ENCODE data around the gene PCLO.
"Not testable (repeated sequence)": the region's sequence is repeated elsewhere in the genome, so short reads cannot be mapped to it uniquely, and the experiment has no call there.

The PCLO gene

DNA sequence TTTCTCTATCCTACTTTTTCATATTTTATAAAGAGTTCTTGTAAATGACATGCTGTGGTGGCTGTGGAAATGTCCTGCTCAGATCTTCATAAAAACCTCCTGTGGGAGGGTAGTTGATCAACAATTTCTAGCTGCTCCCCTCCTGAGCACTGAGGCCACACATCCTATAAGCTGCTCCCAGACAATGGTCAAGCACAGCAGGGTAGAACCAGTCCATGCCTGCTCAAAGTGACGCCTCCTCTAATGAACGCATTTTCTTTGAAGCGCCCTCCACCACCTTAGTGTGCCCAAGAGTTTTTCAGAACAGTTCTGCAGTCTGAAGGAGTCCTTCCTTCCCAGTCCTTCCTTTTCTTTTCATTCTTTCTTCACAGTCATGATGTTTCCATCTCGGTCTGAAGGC lies 420.5 kb downstream of the PCLO start:
- no peak for DNase-seq

GRCh38 chr7:82741493-82741892 lies 421.2 kb downstream of the PCLO start:
- DNase-seq = no peak

DNA sequence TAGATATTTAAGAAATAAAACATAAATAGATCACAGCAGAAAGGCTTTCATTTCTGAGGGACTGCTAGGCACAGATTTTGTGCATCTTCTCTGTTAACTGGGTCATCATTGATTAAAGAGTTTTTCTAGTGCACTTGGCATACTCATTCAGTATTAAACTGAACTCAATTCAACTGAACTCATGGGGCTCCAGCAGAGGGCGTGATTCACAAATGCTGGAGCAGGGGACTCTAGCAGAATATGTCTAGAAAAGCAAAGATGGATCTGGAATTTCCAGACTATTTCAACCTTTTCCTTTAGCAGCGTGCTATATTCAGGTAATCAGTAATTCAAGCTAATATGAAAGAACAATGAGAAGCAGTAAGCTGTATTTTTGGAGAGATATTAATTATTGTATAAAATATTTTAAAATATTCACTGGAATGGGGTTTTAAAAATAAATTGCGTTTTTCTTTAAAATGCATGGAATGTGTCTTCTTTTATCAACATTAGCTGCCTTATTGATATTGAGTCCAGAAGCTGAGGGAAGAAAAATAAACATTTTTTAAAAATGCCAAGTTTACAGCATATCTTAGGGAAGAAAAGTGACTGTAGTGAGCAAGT lies 422.3 kb downstream of the PCLO start:
- peak in 8 of 58 donors; percentile 1 to 42 (median 10) for DNase-seq

DNA sequence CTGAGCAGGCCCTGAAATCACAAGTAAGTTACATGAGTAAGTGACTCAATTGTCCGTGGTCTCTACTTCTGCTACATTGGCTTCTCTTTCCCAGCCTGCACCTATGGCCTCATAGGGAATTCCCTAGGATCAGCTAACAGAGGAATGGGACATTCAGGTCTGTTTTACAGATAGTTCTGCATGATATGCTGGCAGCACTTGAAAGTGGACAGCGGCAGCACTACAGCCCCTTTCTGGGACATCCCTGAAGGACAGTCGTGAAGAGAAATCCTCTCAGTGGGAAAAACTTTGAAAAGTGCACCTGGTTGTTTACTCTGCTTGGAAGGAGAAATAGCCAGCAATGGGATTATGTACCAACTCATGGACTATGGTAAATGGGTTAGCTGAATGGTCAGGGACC lies 426.1 kb downstream of the PCLO start:
- DNase-seq = no peak

DNA sequence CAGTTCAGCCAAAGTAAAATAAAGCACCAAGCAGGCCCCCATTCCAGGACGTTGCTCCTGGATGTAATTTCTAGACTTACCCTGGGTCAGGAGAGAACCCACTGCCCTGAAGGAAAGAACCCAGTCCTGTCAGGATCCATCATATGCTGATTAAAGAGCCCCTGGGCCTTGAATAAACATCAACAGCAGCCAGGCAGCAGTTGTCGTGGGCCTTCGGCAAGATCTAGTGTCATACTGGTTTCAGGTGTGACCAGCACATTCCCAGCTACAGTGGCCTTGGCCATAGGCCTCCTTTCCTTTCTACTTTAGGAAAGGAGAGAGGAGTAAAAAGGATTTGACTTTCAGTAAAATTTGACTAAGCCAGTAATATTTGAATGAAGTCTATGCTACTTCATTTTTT lies 430.0 kb downstream of the PCLO start:
- DNase-seq = no peak

DNA sequence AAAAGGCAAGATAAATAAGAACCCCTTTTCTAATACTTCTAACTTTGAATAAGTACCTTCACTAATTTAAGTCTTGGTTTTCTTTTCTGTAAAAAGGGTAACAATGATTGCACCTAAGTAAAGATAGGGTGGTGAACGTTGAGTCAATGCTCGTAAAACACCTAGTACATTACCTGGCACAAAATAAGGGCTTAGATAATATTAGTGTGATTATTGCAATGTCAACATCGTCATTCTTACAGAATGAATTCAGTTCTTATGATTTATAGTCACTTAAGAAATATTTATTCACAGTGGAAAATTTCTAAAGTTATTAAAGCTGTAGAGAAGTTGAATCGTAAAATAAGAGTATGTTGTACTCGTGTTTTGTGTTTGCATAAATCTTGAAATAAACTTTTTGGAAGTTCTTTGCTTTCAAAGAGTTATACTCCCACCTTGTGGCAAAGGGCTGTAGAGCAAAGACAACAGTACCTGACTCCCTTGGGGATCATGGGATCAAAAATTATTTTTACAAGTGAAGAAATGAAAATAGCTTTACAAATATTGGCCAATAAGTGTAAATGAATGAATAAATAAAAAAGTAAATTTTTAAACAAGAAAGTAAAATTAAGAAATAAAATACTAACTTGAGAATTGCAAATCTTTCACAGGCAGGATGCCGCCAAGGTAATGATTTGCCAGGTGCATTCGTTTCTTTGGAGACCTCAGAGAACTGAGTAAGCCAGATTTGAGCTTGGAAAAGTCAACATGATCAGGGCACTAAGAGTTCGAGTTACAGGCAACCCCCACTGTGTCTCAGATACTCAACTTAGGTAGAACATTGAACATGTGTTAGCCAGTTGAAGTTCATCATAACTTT lies 433.3 kb downstream of the PCLO start:
- DNase-seq = peak in 1 of 58 donors; percentile 12

GRCh38 chr7:82726038-82726800 lies 436.5 kb downstream of the PCLO start:
- DNase-seq = peak in 1 of 58 donors; percentile 0

GRCh38 chr7:82723411-82723810 lies 439.3 kb downstream of the PCLO start:
- DNase-seq = no peak

- no peak for DNase-seq
These were observed 439.7 kb downstream of the PCLO start for GRCh38 chr7:82722946-82723345.

GRCh38 chr7:82715344-82715743 lies 447.3 kb downstream of the PCLO start:
- DNase-seq = no peak

DNA sequence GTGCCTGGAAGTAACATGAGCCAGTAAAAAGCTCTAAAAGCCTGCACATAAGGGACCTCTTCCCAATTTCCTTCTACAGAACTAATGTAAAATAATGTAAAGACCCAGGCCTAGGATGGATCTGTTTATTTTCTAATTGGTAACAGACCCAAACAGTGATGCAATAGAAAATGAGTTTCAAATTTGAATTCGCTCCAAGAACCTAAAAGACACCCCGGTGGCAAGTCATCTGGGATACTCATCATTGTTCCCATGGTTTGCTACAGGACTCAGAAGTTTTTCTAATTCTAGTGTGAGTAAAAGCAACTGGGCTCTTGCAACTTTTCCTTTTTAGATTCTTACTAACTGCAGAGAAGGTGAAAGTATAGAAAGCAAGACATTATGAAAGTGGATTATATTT lies 447.8 kb downstream of the PCLO start:
- DNase-seq = no peak

GRCh38 chr7:82713506-82713905 lies 449.2 kb downstream of the PCLO start:
- DNase-seq = no peak

DNA sequence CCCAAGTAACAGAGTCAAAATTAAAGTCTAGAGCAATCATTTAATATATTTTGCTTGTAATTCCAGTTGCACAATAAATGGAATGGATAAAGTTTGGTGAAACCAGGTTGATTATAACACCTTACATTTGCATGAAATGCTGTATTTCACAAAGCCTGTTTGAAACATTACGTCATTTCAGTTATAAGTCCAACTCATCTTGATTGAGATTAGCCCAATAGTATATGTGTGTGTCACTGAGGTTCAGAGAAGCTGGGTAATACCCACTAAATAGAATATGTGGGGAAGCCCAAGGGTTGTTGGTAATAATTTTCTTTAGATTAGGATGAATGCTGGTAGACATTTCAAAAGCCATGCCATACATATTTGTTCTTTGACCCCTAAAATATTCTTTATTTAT lies 456.3 kb downstream of the PCLO start:
- not testable (repeated sequence) for DNase-seq

DNA sequence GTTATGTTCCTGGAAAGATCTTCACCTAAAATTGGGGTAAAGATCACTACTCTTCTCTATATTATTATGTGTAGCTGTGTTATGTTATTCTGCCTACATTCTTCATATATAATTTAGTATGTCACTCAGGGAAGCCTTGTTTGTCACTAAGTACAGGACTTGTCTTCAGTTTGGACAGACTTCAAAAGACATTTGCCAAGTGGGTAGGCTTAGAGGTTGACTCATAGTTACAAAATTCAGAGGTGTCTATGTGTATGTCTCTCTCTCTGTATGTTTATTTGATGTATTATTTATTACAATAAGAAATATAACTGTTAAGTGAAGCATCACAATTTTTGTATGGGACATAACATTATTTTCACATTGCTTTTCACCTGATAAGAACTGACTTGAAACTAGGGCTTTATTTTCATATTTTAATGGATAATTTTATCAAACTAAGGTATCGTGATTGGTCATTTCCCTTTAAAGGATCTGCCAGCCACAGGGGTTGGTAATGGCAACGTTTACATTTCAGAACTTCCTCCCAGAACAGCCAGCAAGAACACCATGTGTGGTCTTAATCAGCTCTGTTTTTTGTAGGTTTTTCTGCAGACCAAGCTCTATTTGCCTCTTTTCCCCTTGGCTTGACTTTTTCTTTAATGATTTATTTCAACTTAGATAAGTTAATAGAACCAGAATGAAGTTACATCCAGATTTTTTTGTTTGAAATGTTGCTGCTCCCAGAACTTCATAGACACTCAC lies 457.0 kb downstream of the PCLO start:
- no peak for DNase-seq

GRCh38 chr7:82704121-82704520 lies 458.6 kb downstream of the PCLO start:
- DNase-seq = no peak

All from anterior cingulate cortex (tissue), 58 donors.